GM12874 (cell line): ENCODE data around the gene FUT6.

ENCODE experiments used
- CTCF ChIP-seq: IDR thresholded peaks from 2 replicates; pipeline ENCODE4 v1.5.1; 2011; ENCODE audit warnings: low read depth, mild to moderate bottlenecking, control low read depth, low read length, moderate library complexity; ENCODE audit not compliant: insufficient read depth

The FUT6 gene

GRCh38 chr19:5843295-5843927 lies 3.9 kb upstream of the FUT6 start:
- TF ChIP-seq CTCF: no peak

- no peak for TF ChIP-seq CTCF
Measured at GRCh38 chr19:5838353-5839064, 993 bp downstream of the FUT6 start.

GRCh38 chr19:5837761-5838352 lies 1.6 kb downstream of the FUT6 start:
- TF ChIP-seq CTCF: no peak

GRCh38 chr19:5832527-5833216 lies 6.8 kb downstream of the FUT6 start:
- TF ChIP-seq CTCF: no peak

- TF ChIP-seq CTCF: no peak
Measured at GRCh38 chr19:5832061-5832460, 7.4 kb downstream of the FUT6 start.

GRCh38 chr19:5831159-5831558 lies 8.3 kb downstream of the FUT6 start:
- TF ChIP-seq CTCF: no peak

- no peak for TF ChIP-seq CTCF
Measured at GRCh38 chr19:5829567-5830310, 9.8 kb downstream of the FUT6 start.
